Measurements from ENCODE around the gene NAIP. TPM values are rescaled to one million over a fixed set of nuclear protein-coding genes. Genes with fewer than 3 reads are reported as not detected.
"Not testable (repeated sequence)": the region's sequence is repeated elsewhere in the genome, so short reads cannot be mapped to it uniquely, and the experiment has no call there.

Gene NAIP
- polyA plus RNA-seq, 1 experiment = 1.3 TPM

- H3K9me3 ChIP-seq (ENCODE audit: control insufficient read depth, insufficient read depth, low read length) = no peaks in the 10 kb centered on the region
- CTCF ChIA-PET = no interaction called here
- H3K27ac ChIP-seq (ENCODE audit: low read depth, low read length) = no peak overlapping the region
These were observed 11.0 kb downstream of the NAIP start for GRCh38 chr5:71014176-71014575.

GRCh38 chr5:71013575-71013974 is 11.6 kb downstream of the NAIP start:
- ChIA-PET CTCF (interaction anchor here (0.7 kb wide), 1 partner anchor 1970 kb away, joined by 4 read pairs; no protein-coding TSS in a partner anchor), POLR2A (interaction anchor here (0.6 kb wide), 1 partner anchor 1646 kb away, joined by 6 read pairs; no protein-coding TSS in a partner anchor)
- Histone ChIP-seq H3K9me3 (ENCODE audit: control insufficient read depth, insufficient read depth, low read length) (no peaks in the 10 kb centered on the region), H3K27ac (ENCODE audit: low read depth, low read length) (no peak overlapping the region), H3K4me3 (ENCODE audit: low read depth, low read length) (no peak overlapping the region), H3K27me3 (ENCODE audit: control insufficient read depth, insufficient read depth, low read length) (peaks cover 7% of the 10 kb centered on the region)
- DNase-seq (ENCODE audit: low read depth, low spot score) = no peak
- TF ChIP-seq, protein P1, sequence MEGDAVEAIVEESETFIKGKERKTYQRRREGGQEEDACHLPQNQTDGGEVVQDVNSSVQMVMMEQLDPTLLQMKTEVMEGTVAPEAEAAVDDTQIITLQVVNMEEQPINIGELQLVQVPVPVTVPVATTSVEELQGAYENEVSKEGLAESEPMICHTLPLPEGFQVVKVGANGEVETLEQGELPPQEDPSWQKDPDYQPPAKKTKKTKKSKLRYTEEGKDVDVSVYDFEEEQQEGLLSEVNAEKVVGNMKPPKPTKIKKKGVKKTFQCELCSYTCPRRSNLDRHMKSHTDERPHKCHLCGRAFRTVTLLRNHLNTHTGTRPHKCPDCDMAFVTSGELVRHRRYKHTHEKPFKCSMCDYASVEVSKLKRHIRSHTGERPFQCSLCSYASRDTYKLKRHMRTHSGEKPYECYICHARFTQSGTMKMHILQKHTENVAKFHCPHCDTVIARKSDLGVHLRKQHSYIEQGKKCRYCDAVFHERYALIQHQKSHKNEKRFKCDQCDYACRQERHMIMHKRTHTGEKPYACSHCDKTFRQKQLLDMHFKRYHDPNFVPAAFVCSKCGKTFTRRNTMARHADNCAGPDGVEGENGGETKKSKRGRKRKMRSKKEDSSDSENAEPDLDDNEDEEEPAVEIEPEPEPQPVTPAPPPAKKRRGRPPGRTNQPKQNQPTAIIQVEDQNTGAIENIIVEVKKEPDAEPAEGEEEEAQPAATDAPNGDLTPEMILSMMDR (IDR thresholded peaks at IDR 0.05; ENCODE audit: low read depth, low read length) = no peak

More at GRCh38 chr5:71014176-71014575, 11.0 kb downstream of the NAIP start:
- Histone ChIP-seq H3K4me3 (ENCODE audit: low read depth, low read length) (no peak overlapping the region), H3K27me3 (ENCODE audit: control insufficient read depth, insufficient read depth, low read length) (peaks cover 7% of the 10 kb centered on the region)
- TF ChIP-seq, protein P1 (IDR thresholded peaks at IDR 0.05; ENCODE audit: low read depth, low read length) = no peak
- DNase-seq (ENCODE audit: low read depth, low spot score) = no peak
- POLR2A ChIA-PET = no interaction called here

- no peak for DNase-seq (ENCODE audit: low read depth, low spot score)
- TF ChIP-seq, protein P1 (IDR thresholded peaks at IDR 0.05; ENCODE audit: low read depth, low read length) = no peak
- Histone ChIP-seq H3K4me3 (ENCODE audit: low read depth, low read length) (no peak overlapping the region), H3K27ac (ENCODE audit: low read depth, low read length) (no peak overlapping the region), H3K9me3 (ENCODE audit: control insufficient read depth, insufficient read depth, low read length) (no peaks in the 10 kb centered on the region), H3K27me3 (ENCODE audit: control insufficient read depth, insufficient read depth, low read length) (peaks cover 7% of the 10 kb centered on the region)
- POLR2A ChIA-PET = no interaction called here
- CTCF ChIA-PET = no interaction called here
These were observed 13.8 kb downstream of the NAIP start for GRCh38 chr5:71011194-71011792.

GRCh38 chr5:71006983-71007382 is 18.2 kb downstream of the NAIP start:
- H3K4me3 ChIP-seq (ENCODE audit: low read depth, low read length); CTCF ChIA-PET; H3K27me3 ChIP-seq (ENCODE audit: control insufficient read depth, insufficient read depth, low read length); H3K9me3 ChIP-seq (ENCODE audit: control insufficient read depth, insufficient read depth, low read length); POLR2A ChIA-PET; DNase-seq (ENCODE audit: low read depth, low spot score); H3K27ac ChIP-seq (ENCODE audit: low read depth, low read length): not testable (repeated sequence)

DNA sequence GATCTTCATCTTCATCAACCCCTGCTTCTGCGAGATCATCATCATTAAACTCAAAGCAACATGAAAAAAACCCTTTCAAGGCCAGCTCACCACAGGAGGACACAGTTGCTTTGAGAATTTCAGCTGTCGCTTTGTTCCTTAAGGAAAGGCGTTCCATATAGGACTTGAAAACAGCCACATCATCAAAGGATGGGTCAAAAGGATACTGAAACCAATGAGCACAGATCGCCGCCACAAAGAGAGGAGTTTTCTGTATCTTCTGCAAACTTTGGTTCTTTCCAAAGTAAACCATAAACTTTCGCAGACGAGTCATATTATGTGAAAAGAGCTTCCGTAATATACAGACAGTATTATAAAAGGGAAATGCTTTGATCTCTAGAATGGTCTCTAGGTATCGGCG is 40.3 kb downstream of the NAIP start:
- H3K9me3 ChIP-seq (ENCODE audit: control insufficient read depth, insufficient read depth, low read length); DNase-seq (ENCODE audit: low read depth, low spot score); POLR2A ChIA-PET; CTCF ChIA-PET; H3K4me3 ChIP-seq (ENCODE audit: low read depth, low read length); H3K27ac ChIP-seq (ENCODE audit: low read depth, low read length); H3K27me3 ChIP-seq (ENCODE audit: control insufficient read depth, insufficient read depth, low read length): not testable (repeated sequence)

- H3K27me3 ChIP-seq (ENCODE audit: control insufficient read depth, insufficient read depth, low read length); H3K9me3 ChIP-seq (ENCODE audit: control insufficient read depth, insufficient read depth, low read length); H3K4me3 ChIP-seq (ENCODE audit: low read depth, low read length); POLR2A ChIA-PET; DNase-seq (ENCODE audit: low read depth, low spot score); H3K27ac ChIP-seq (ENCODE audit: low read depth, low read length); CTCF ChIA-PET: not testable (repeated sequence)
These were observed 57.9 kb downstream of the NAIP start for GRCh38 chr5:70967220-70967619.

- DNase-seq (ENCODE audit: low read depth, low spot score); H3K27ac ChIP-seq (ENCODE audit: low read depth, low read length); H3K9me3 ChIP-seq (ENCODE audit: control insufficient read depth, insufficient read depth, low read length); POLR2A ChIA-PET; H3K27me3 ChIP-seq (ENCODE audit: control insufficient read depth, insufficient read depth, low read length); H3K4me3 ChIP-seq (ENCODE audit: low read depth, low read length); CTCF ChIA-PET: not testable (repeated sequence)
These were observed 60.6 kb downstream of the NAIP start for GRCh38 chr5:70964531-70964930.

- CTCF ChIA-PET; H3K27ac ChIP-seq (ENCODE audit: low read depth, low read length); H3K27me3 ChIP-seq (ENCODE audit: control insufficient read depth, insufficient read depth, low read length); H3K9me3 ChIP-seq (ENCODE audit: control insufficient read depth, insufficient read depth, low read length); POLR2A ChIA-PET; H3K4me3 ChIP-seq (ENCODE audit: low read depth, low read length); DNase-seq (ENCODE audit: low read depth, low spot score): not testable (repeated sequence)
These were observed 72.1 kb downstream of the NAIP start for GRCh38 chr5:70953068-70953467.

DNA sequence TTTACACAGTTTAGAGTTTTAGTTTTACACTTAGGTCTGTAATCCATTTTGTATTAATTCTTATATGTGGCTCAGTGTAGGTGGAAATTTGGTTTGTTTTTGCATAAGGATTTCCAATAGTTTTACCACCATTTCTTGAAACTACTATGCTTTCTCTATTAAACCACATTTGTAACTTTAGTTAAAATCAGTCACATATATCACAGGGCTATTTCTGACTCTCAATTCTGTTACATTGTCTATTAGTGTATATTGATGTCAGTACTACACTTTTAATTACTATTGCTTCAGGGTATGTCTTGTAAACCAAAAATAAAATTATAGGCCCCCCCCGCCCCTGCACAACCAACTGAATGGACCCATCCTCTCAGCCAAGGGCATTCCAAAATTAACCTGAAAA is 92.6 kb downstream of the NAIP start:
- H3K4me3 ChIP-seq (ENCODE audit: low read depth, low read length); H3K27ac ChIP-seq (ENCODE audit: low read depth, low read length); H3K9me3 ChIP-seq (ENCODE audit: control insufficient read depth, insufficient read depth, low read length); DNase-seq (ENCODE audit: low read depth, low spot score); POLR2A ChIA-PET; H3K27me3 ChIP-seq (ENCODE audit: control insufficient read depth, insufficient read depth, low read length); CTCF ChIA-PET: not testable (repeated sequence)
